ENCODE data around the gene UGT2A1.

GRCh38 chr4:69583543-69583942 is 69.5 kb downstream of the UGT2A1 start:
- TF ChIP-seq POLR2A (IDR thresholded peaks at IDR 0.05), result no peak
- no peak for TF ChIP-seq CTCF (IDR thresholded peaks at IDR 0.05)
- TF ChIP-seq EP300 (IDR thresholded peaks at IDR 0.05), result no peak

All from tibial nerve (tissue), 4 donors.